Psoas muscle (tissue), 8 donors: ENCODE measurements around the gene TTC24. TPM values are rescaled to one million over a fixed set of nuclear protein-coding genes. Genes with fewer than 3 reads are reported as not detected.
A peak's percentile ranks its signal among the peaks of the same experiment; 100 is the strongest.
"Not testable (repeated sequence)": the region's sequence is repeated elsewhere in the genome, so short reads cannot be mapped to it uniquely, and the experiment has no call there.

Experiments
- ATAC-seq, 4 donors: fragments of 200-7000 bp; cut with Tn5 transposase; one replicate each; pipeline ENCODE4 v1.9.1; 2020; ENCODE audit warnings: moderate library complexity in 3 of 4, mild to moderate bottlenecking in 2 of 4
- DNase-seq, 2 donors: peaks; one replicate each; pipeline ENCODE4 v3.0.0-alpha.2; 2020
- H3K27ac ChIP-seq: fragments of 200-600 bp; one replicate; pipeline ENCODE4 v1.8.0; 2022
- H3K27me3 ChIP-seq, 3 donors: fragments of 200-600 bp in 1 of 3; one replicate each; pipeline versions ENCODE4 v1.6.1 to v1.8.0; 2013 to 2022; ENCODE audit warnings: low read length in 2 of 3, mild to moderate bottlenecking in 2 of 3, moderate library complexity in 1 of 3; ENCODE audit not compliant: insufficient read depth in 3 of 3
- H3K36me3 ChIP-seq, 2 donors: fragments of 200-600 bp in 1 of 2; one replicate each; pipeline versions ENCODE4 v1.6.1 to v1.8.0; 2013 to 2022; ENCODE audit warnings: low read depth in 1 of 2, mild to moderate bottlenecking in 1 of 2, moderate library complexity in 1 of 2; ENCODE audit not compliant: insufficient read depth in 1 of 2
- H3K4me1 ChIP-seq: fragments of 200-600 bp; one replicate; pipeline ENCODE4 v1.8.0; 2022
- H3K4me3 ChIP-seq: fragments of 200-600 bp; one replicate; pipeline ENCODE4 v1.8.0; 2022; ENCODE audit warnings: mild to moderate bottlenecking
- H3K9me3 ChIP-seq: fragments of 200-600 bp; one replicate; pipeline ENCODE4 v1.8.0; 2022
- WGBS, 3 donors: extraction: QIAGEN DNeasy Blood & Tissue Kit; methylation state at CpG; one replicate each; pipeline versions ENCODE4 v1.1.6 to v1.1.7; 2013; 5-methylcytosine and 5-hydroxymethylcytosine counted together
- intact Hi-C, 2 donors: fragments of 100-400 bp; cut with DNase I; formaldehyde crosslinking; loops; one replicate each; pipeline versions ENCODE4 v1.11.0 to v1.14.2; 2022
- polyA plus RNA-seq, 3 donors: library from polyadenylated mRNA; stranded (reverse); fragments of 200-250 nt; gene quantifications; one replicate each; pipeline ENCODE4 v1.2.3, GENCODE V29; 2013
- total RNA-seq, 4 donors: library from RNA; stranded (reverse); fragmentation: NEBNext Ultra II Directional in 2 of 4; extraction: Animal tissue kit (Norgen Biotek cat#: 25700) in 2 of 4; gene quantifications; one replicate each; pipeline versions ENCODE4 v1.2.1 to v1.2.4, GENCODE V29; 2021 to 2023
- TF ChIP-seq, protein P1 (sequence below): fragments of 200-600 bp; IDR thresholded peaks from one replicate; pipeline ENCODE4 v1.8.0; 2022; ENCODE audit warnings: antibody characterized with exemption
- donor health status: healthy with polysubstance abuse.
- donor health status: DM: no; HTN: no; CAD: no; lungs with moderate emphysema.
- donor health status: Bipolar disorder and iron deficiency.
- donor health status: healthy.
- donor health status: DM: yes; HTN: yes; CAD: no.
- donor health status: DM: no; HTN: no; CAD: no.
- donor health status: DM: no; HTN: no; CAD: no.
- donor health status: DM: yes; HTN: yes; CAD: no.

TTC24 gene
- total and polyA plus RNA-seq, 7 donors, result 0.12 to 0.69 (median 0.13) TPM; not detected in 4

DNA sequence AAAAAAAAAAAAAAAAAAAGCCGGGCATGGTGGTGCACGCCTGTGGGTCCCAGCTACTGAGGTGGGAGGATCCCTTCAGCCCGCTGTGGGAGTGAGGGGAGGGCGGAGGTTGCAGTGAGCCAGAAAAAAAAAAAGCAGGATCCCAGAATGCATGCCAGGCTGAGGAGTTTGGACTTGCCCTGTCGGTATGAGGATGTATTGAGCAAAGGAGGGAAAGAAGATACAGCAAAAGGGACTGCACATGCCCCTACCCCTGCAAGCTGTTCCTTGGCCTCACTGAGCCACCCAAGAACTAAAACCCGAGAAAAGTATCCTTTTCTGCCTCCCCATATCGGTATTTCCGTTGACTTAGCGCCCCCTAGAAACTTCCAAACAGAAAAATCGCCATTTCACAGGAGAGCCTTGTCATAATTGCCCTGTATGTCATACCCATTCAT, 23.1 kb downstream of the TTC24 start:
- ATAC-seq (no peak), DNase-seq (no peak)
- Histone ChIP-seq H3K27ac (no peak overlapping the region), H3K27me3 (no peaks in the 10 kb centered on the region), H3K9me3 (no peaks in the 10 kb centered on the region), H3K4me1 (peaks cover 19% of the 10 kb centered on the region), H3K4me3 (no peak overlapping the region), H3K36me3 (peaks cover 0 to 16% of the 10 kb centered on the region in 2 donors)
- TF ChIP-seq, protein P1, sequence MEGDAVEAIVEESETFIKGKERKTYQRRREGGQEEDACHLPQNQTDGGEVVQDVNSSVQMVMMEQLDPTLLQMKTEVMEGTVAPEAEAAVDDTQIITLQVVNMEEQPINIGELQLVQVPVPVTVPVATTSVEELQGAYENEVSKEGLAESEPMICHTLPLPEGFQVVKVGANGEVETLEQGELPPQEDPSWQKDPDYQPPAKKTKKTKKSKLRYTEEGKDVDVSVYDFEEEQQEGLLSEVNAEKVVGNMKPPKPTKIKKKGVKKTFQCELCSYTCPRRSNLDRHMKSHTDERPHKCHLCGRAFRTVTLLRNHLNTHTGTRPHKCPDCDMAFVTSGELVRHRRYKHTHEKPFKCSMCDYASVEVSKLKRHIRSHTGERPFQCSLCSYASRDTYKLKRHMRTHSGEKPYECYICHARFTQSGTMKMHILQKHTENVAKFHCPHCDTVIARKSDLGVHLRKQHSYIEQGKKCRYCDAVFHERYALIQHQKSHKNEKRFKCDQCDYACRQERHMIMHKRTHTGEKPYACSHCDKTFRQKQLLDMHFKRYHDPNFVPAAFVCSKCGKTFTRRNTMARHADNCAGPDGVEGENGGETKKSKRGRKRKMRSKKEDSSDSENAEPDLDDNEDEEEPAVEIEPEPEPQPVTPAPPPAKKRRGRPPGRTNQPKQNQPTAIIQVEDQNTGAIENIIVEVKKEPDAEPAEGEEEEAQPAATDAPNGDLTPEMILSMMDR, result no peak
- intact Hi-C loops, result loop anchor here in 1 of 2 donors (5.0 kb wide), 1 partner anchor 150 kb away; no protein-coding TSS in a partner anchor
- WGBS, 3 donors, result 40 to 41% (median 41%) methylated on average over 9 to 10 of the region's 10 CpGs

DNA sequence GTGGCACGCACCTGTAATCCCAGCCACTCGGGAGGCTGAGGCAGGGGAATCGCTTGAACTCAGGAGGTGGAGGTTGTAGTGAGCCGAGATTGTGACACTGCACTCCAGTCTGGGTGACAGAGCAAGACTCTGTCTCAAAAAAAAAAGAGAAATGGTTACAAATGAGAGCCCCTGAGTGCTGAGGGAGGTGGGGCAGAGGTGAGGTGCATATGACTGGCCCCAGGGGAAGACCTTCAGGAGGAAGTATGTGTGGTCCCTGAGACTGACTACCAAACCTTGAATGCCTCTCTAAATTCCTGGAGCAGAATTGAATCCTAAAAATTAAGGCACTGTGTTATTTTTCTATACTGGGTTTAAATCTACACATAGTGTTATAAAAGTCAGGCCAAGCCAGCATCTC, 27.8 kb downstream of the TTC24 start:
- H3K36me3 ChIP-seq, H3K4me3 ChIP-seq, H3K27ac ChIP-seq, H3K27me3 ChIP-seq, H3K9me3 ChIP-seq, ATAC-seq, DNase-seq, H3K4me1 ChIP-seq: not testable (repeated sequence)
- 79 to 89% (median 82%) methylated on average over 4 of the region's 4 CpGs for WGBS, 3 donors
- intact Hi-C loops, result loop anchor here in 1 of 2 donors (5.0 kb wide), 1 partner anchor 220 kb away; no protein-coding TSS in a partner anchor

DNA sequence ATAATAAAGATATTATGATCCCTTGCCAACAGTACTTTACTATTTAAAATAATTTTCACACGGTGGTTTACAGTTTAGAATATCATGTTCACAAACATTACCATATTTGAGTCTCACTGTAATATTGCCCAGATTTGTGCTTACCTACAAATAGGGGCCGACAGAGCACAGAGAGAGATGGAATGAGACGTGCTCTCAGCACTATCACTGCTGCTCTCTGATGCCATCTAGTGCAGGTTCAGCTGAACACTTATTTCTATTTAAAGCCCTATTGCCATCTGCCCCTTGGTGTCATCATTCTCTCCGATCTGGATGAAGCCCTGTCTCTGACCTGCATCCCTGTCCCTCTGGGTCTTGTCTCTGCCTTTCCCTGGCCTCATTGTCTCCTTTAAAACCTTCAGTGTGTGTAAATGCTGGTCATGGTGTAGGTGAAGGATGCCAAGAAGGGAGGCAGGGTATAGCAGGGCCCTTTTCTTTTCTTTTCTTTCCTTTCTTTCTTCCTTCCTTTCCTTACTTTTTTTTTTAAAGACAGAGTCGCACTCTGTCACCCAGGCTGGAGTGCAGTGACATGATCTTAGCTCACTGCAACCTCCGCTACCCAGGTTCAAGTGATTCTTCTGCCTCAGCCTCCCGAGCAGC, 28.6 kb downstream of the TTC24 start:
- intact Hi-C loops, result loop anchor here in 1 of 2 donors (2.0 to 5.0 kb wide), 2 partner anchors 151 to 221 kb away; no protein-coding TSS in a partner anchor

DNA sequence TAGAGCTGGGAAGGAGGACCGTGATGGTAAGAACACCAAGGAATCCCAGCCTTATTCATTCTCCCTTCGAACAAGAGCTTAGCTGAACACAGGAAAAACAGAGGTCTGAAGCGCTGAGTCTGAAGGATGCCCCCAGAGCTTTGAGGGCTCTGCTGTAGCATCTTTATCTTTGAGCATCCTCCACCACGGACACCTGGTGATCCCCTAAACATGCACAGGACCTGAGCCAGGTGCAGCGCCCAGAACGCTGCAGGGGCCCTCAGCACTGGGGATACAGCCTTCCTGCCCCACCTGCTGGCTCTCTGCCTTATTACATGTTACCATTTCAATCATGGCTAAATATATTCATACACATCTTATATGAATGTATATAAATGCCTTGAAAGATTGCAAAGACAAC, 29.5 kb downstream of the TTC24 start:
- ATAC-seq (no peak), DNase-seq (no peak)
- no peak overlapping the region for H3K27ac ChIP-seq
- H3K4me1 ChIP-seq, result no peaks in the 10 kb centered on the region
- H3K9me3 ChIP-seq, result no peaks in the 10 kb centered on the region
- H3K4me3 ChIP-seq, result no peak overlapping the region
- no peaks in the 10 kb centered on the region for H3K27me3 ChIP-seq
- no peaks in the 10 kb centered on the region for H3K36me3 ChIP-seq
- intact Hi-C loops, result loop anchor here in 1 of 2 donors (2.0 to 5.0 kb wide), 2 partner anchors 152 to 222 kb away; no protein-coding TSS in a partner anchor
- WGBS, 3 donors, result 32 to 44% (median 43%) methylated on average over 6 of the region's 6 CpGs
- TF ChIP-seq, protein P1, result peak; percentile 18

More for the DNA sequence above, 28.6 kb downstream of the TTC24 start:
- ATAC-seq (peak; percentile 98 to 100 (median 99)), DNase-seq (no peak)
- Histone ChIP-seq H3K4me1 (no peaks in the 10 kb centered on the region), H3K27me3 (no peaks in the 10 kb centered on the region), H3K36me3 (no peaks in the 10 kb centered on the region), H3K27ac (no peak overlapping the region), H3K9me3 (no peaks in the 10 kb centered on the region), H3K4me3 (no peak overlapping the region)
- TF ChIP-seq, protein P1, result peak; percentile 81
- WGBS, 3 donors, result 27 to 32% (median 30%) methylated on average over 7 of the region's 7 CpGs

DNA sequence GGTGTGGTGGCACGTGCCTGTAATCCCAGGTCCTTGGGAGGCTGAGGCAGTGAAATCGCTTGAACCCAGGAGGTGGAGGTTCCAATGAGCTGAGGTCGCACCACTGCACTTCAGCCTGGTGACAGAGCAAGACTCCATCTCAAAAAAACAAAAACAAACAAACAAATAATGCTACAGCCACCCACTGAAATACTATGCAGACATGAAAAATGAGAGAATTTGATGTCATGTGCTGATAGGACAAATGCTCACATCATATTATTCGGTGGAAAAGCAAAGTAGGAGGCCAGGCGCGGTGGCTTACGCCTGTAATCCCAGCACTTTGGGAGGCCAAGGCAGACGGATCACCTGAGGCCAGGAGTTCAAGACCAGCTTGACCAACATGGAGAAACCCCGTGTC, 30.5 kb downstream of the TTC24 start:
- H3K36me3 ChIP-seq, H3K27me3 ChIP-seq, H3K4me1 ChIP-seq, ATAC-seq, H3K4me3 ChIP-seq, H3K27ac ChIP-seq, DNase-seq, H3K9me3 ChIP-seq: not testable (repeated sequence)
- intact Hi-C loops, result loop anchor here in 1 of 2 donors (5.0 kb wide), 1 partner anchor 33 kb away; the partner anchor contains the start of gene TTC24
- 88 to 89% (median 88%) methylated on average over 9 of the region's 9 CpGs for WGBS, 3 donors
